ENCODE data around the gene IPCEF1.

IPCEF1 gene

DNA sequence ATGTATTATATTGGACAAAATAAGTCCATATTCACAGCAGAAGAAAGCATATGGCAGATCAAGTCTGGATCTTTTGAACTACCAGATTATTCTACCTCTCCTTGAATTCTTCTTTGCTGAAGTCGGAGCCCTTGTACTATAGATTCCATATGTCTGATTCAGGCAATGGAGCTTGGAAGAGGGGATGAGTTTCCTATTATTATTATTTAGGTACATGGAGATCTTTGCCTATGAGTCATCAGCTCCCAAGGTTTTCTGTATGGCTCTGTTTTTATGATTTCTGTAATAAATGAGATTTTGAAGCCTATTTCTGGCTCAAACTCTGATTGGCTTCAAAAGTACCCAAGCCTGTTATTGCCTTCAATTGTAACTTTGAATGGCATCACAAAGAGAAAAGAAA is 245.6 kb downstream of the IPCEF1 start:
- Histone ChIP-seq H3K27me3 (replicated peaks) (no peaks in the 10 kb centered on the region), H3K27ac (no peak overlapping the region), H3K4me3 (ENCODE audit: low read depth, low read length) (no peak overlapping the region), H3K36me3 (replicated peaks) (no peaks in the 10 kb centered on the region)
- no peak for TF ChIP-seq CTCF (IDR thresholded peaks at IDR 0.05; ENCODE audit: low read depth, low read length, missing control alignments)
- in situ Hi-C loops (cut with HindIII; ENCODE audit: low pct_ligation_motif_present, low sequenced_read_pairs): no loop called here
- no peak for DNase-seq

- in situ Hi-C loops (cut with HindIII; ENCODE audit: low pct_ligation_motif_present, low sequenced_read_pairs): no loop called here
- H3K4me3 ChIP-seq (ENCODE audit: low read depth, low read length): no peak overlapping the region
- H3K27ac ChIP-seq: no peak overlapping the region
Observed at GRCh38 chr6:154106251-154106650, 250.4 kb downstream of the IPCEF1 start.

More at GRCh38 chr6:154106251-154106650, 250.4 kb downstream of the IPCEF1 start:
- no peak for DNase-seq
- TF ChIP-seq CTCF (IDR thresholded peaks at IDR 0.05; ENCODE audit: low read depth, low read length, missing control alignments): no peak
- no peaks in the 10 kb centered on the region for H3K27me3 ChIP-seq (replicated peaks)
- H3K36me3 ChIP-seq (replicated peaks): no peaks in the 10 kb centered on the region

All from brain microvascular endothelial cell (primary cell).